HL-60 (cell line): Measurements from ENCODE around the gene TMEM63A.

Experiments used
- DNase-seq, 2 experiments: peaks; one replicate each; pipeline ENCODE4 v3.0.0-alpha.2; 2010 to 2020; ENCODE audit warnings: low read depth in 1 of 2, low spot score in 1 of 2
- H3K27ac ChIP-seq: fragments of 250-450 bp; sonication (Bioruptor Pico); replicated peaks from 2 replicates; pipeline ENCODE4 v1.5.1; 2020; ENCODE audit warnings: mild to moderate bottlenecking, moderate library complexity
- H3K27me3 ChIP-seq: fragments of 250-450 bp; sonication (Bioruptor Pico); 2 replicates; pipeline ENCODE4 v1.5.1; 2021; ENCODE audit warnings: mild to moderate bottlenecking, moderate library complexity; ENCODE audit not compliant: insufficient read depth, poor library complexity, severe bottlenecking
- H3K4me3 ChIP-seq: replicated peaks from 2 replicates; pipeline ENCODE4 v1.5.1; 2011; ENCODE audit warnings: mild to moderate bottlenecking, control low read depth, low read length; ENCODE audit not compliant: insufficient read depth
- GABPA ChIP-seq: IDR thresholded peaks from 2 replicates; pipeline ENCODE4 v1.6.1; 2012; ENCODE audit warnings: low read depth
- POLR2AphosphoS5 ChIP-seq: IDR thresholded peaks from 2 replicates; pipeline ENCODE4 v1.6.1; 2012; ENCODE audit warnings: low read depth
- SPI1 ChIP-seq: IDR thresholded peaks from 2 replicates; pipeline ENCODE4 v1.6.1; 2012; ENCODE audit warnings: low read depth, mild to moderate bottlenecking, borderline replicate concordance
- TF ChIP-seq, protein P1 (sequence below): IDR thresholded peaks from 2 replicates; pipeline ENCODE4 v1.6.1; 2012; ENCODE audit warnings: low read depth; ENCODE audit not compliant: insufficient replicate concordance
- TF ChIP-seq, protein P2 (sequence below): IDR thresholded peaks from one replicate; pipeline ENCODE4 v1.5.1; 2011; ENCODE audit warnings: low read length, control low read depth, inconsistent platforms; ENCODE audit not compliant: insufficient read depth

Gene TMEM63A

DNA sequence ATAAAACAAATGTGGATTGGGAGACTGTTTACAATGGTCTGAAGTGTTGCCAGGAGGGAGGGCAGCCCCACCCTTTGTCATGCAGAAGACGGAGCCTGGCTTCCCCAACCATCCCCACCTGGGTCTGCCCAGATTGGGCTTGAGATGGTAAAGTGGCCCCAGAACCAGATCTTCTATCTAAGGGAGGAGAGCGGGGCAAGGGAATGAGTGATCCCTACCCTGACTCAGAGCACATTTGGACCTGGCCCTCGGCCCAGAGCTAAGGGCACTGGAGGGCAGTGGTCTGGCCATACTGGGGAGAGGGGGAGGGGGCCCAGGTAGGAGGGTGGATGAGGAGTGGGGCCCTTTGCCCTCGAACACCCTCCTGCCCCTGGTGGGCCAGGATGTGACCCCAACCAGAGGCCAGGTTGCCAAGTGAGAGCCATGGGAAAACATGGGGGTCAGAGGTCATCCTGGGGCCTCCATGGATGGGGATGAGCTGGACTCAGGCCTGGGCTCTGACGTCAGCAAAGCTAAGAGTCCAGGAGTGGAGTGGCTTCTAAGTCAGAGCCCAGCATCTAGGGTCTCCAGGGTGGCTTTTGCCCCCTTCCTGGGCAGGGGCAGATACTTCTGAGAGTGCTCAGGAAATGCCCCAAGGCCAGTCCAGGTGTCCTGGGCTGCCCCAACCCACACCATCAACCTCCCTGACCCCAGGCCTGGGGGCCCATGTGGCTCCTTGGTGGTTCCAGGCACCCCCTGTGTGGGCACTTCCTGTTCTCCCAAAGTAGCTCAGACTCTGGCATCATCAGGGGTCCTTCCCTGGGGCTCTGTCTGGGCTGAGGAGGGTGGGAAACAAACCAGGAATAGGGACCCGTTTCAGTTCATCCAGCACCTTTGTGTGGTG is 8.4 kb upstream of the TMEM63A start:
- H3K4me3 ChIP-seq: no peak overlapping the region
- H3K27ac ChIP-seq: no peak overlapping the region
- no peaks in the 10 kb centered on the region for H3K27me3 ChIP-seq
- no peak for DNase-seq
- TF ChIP-seq POLR2AphosphoS5 (no peak), GABPA (no peak), SPI1 (no peak)
- TF ChIP-seq, protein P1, sequence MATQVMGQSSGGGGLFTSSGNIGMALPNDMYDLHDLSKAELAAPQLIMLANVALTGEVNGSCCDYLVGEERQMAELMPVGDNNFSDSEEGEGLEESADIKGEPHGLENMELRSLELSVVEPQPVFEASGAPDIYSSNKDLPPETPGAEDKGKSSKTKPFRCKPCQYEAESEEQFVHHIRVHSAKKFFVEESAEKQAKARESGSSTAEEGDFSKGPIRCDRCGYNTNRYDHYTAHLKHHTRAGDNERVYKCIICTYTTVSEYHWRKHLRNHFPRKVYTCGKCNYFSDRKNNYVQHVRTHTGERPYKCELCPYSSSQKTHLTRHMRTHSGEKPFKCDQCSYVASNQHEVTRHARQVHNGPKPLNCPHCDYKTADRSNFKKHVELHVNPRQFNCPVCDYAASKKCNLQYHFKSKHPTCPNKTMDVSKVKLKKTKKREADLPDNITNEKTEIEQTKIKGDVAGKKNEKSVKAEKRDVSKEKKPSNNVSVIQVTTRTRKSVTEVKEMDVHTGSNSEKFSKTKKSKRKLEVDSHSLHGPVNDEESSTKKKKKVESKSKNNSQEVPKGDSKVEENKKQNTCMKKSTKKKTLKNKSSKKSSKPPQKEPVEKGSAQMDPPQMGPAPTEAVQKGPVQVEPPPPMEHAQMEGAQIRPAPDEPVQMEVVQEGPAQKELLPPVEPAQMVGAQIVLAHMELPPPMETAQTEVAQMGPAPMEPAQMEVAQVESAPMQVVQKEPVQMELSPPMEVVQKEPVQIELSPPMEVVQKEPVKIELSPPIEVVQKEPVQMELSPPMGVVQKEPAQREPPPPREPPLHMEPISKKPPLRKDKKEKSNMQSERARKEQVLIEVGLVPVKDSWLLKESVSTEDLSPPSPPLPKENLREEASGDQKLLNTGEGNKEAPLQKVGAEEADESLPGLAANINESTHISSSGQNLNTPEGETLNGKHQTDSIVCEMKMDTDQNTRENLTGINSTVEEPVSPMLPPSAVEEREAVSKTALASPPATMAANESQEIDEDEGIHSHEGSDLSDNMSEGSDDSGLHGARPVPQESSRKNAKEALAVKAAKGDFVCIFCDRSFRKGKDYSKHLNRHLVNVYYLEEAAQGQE: no peak
- TF ChIP-seq, protein P2, sequence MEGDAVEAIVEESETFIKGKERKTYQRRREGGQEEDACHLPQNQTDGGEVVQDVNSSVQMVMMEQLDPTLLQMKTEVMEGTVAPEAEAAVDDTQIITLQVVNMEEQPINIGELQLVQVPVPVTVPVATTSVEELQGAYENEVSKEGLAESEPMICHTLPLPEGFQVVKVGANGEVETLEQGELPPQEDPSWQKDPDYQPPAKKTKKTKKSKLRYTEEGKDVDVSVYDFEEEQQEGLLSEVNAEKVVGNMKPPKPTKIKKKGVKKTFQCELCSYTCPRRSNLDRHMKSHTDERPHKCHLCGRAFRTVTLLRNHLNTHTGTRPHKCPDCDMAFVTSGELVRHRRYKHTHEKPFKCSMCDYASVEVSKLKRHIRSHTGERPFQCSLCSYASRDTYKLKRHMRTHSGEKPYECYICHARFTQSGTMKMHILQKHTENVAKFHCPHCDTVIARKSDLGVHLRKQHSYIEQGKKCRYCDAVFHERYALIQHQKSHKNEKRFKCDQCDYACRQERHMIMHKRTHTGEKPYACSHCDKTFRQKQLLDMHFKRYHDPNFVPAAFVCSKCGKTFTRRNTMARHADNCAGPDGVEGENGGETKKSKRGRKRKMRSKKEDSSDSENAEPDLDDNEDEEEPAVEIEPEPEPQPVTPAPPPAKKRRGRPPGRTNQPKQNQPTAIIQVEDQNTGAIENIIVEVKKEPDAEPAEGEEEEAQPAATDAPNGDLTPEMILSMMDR: no peak

DNA sequence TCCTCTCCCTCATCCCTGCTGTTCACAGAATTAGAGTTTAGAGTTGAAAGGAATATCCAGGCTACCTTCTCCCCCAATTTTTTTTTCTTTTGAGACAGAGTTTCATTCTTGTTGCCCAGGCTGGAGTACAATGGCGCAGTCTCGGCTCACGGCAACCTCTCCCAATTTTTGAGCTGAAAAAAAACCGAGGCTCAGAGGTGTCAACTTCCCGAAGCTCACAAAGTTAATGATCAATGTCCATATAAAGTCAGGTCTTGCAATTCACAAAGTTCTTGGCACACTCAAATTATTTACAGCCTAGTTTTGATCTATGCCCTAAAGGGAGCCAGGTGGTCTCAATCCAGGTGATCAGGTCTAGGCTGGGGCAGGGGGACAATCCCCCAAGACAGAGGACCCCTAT is 7.6 kb upstream of the TMEM63A start:
- TF ChIP-seq, protein P2: no peak
- TF ChIP-seq SPI1: no peak
- TF ChIP-seq GABPA: no peak
- TF ChIP-seq POLR2AphosphoS5: no peak
- TF ChIP-seq, protein P1: no peak
- no peak overlapping the region for H3K27ac ChIP-seq
- no peak for DNase-seq
- H3K4me3 ChIP-seq: no peak overlapping the region
- H3K27me3 ChIP-seq: no peaks in the 10 kb centered on the region

DNA sequence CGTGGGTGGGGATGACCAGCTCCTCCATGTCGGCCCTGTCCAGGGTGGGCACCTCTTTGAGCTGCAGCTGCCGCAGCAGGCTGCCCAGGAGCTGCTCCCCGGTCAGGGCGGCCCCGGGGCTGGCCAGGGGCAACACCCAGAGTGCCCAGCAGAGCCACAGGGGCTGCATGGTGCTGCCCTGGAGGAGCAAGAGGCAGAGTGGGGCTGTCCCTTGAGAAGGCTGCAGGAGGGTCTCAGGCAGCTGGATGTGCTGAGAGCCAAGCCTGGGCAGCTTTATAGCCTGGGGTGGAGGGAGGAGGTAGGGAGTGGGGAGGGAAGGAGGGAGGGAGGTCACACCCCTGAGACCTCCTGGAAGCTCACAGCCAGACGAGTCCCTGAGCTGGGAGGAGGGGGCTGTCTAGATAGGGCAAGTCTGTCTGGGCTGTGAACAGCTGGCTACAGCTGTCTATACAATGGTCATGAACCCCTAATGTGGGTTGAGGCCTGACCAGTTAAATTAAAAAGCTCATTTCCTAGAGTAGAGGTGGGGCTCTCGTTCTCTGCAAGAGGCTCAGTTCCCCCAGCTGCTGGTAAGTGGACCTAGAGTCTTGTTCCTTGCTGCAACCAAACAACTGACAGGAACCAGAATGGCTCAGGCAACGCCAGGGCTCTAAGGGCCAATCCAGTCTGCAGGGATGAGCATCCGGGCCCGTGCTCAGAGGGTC is 6.9 kb upstream of the TMEM63A start, which contains the start of gene LEFTY1:
Gene LEFTY1, minus strand, starts transcription at position 249 of the 704 bp plus-strand sequence. Its CDS starts 80 bp downstream, at position 169.
- no peak within 1 kb of the TSS for H3K4me3 ChIP-seq
- no peak within 1 kb of the TSS for H3K27ac ChIP-seq
- TF ChIP-seq, protein P2: no peak
- TF ChIP-seq POLR2AphosphoS5 (no peak), SPI1 (no peak), GABPA (no peak)

More for the DNA sequence above, 6.9 kb upstream of the TMEM63A start, which contains the start of gene LEFTY1:
- no peaks in the 10 kb centered on the region for H3K27me3 ChIP-seq
- DNase-seq: no peak
